KMS-11 (cell line): ENCODE measurements around the gene RNF150.

Experiments
- H2AFZ ChIP-seq: fragments of 200-600 bp; sonication (generic); 2 replicates; pipeline ENCODE4 v1.6.1; 2016; ENCODE audit warnings: antibody characterized with exemption, mixed run types, low read depth
- H3K27ac ChIP-seq: fragments of 200-600 bp; sonication (generic); 2 replicates; pipeline ENCODE4 v1.6.1; 2016; ENCODE audit warnings: mild to moderate bottlenecking, mixed run types
- H3K27me3 ChIP-seq: fragments of 200-600 bp; sonication (generic); 2 replicates; pipeline ENCODE4 v1.6.1; 2017; ENCODE audit warnings: mild to moderate bottlenecking, low read depth, mixed run types, moderate library complexity; ENCODE audit not compliant: insufficient read depth
- H3K36me3 ChIP-seq: fragments of 200-600 bp; sonication (generic); 2 replicates; pipeline ENCODE4 v1.6.1; 2017; ENCODE audit warnings: mild to moderate bottlenecking, mixed run types; ENCODE audit not compliant: insufficient read depth
- H3K4me1 ChIP-seq: fragments of 200-600 bp; sonication (generic); 2 replicates; pipeline ENCODE4 v1.6.1; 2016; ENCODE audit warnings: mild to moderate bottlenecking, low read depth, mixed run types; ENCODE audit not compliant: poor library complexity, severe bottlenecking
- H3K4me2 ChIP-seq: fragments of 200-600 bp; sonication (generic); 2 replicates; pipeline ENCODE4 v1.7.0; 2016; ENCODE audit warnings: mild to moderate bottlenecking, mixed run types
- H3K4me3 ChIP-seq: fragments of 200-600 bp; sonication (generic); IDR thresholded peaks from 2 replicates; pipeline ENCODE4 v1.6.1; 2017; ENCODE audit warnings: low read depth, low read length, mixed read lengths; ENCODE audit not compliant: insufficient read depth
- H3K79me2 ChIP-seq: fragments of 200-600 bp; sonication (generic); 2 replicates; pipeline ENCODE4 v1.6.1; 2016; ENCODE audit warnings: low read depth, mixed run types; ENCODE audit not compliant: insufficient read depth
- H3K9ac ChIP-seq: fragments of 200-600 bp; sonication (generic); 2 replicates; pipeline ENCODE4 v1.6.1; 2016; ENCODE audit warnings: mild to moderate bottlenecking, mixed run types
- H4K20me1 ChIP-seq: fragments of 200-600 bp; sonication (generic); 2 replicates; pipeline ENCODE4 v1.6.1; 2016; ENCODE audit warnings: mild to moderate bottlenecking, mixed run types; ENCODE audit not compliant: insufficient read depth
- CTCF ChIP-seq: fragments of 200-600 bp; sonication (generic); conservative IDR thresholded peaks from 2 replicates; pipeline ENCODE4 v1.6.1; 2017; ENCODE audit warnings: low read depth, mild to moderate bottlenecking, antibody characterized with exemption, low read length, moderate library complexity, mixed read lengths

RNF150 gene

GRCh38 chr4:140935254-140935653, 198.0 kb downstream of the RNF150 start:
- Histone ChIP-seq H3K4me3 (no peak overlapping the region), H3K27me3 (no peaks in the 10 kb centered on the region), H3K4me2 (no peak overlapping the region), H4K20me1 (no peaks in the 10 kb centered on the region), H3K27ac (no peak overlapping the region), H2AFZ (no peak overlapping the region), H3K9ac (no peak overlapping the region), H3K4me1 (no peaks in the 10 kb centered on the region), H3K79me2 (no peaks in the 10 kb centered on the region), H3K36me3 (no peaks in the 10 kb centered on the region)
- TF ChIP-seq CTCF: no peak

DNA sequence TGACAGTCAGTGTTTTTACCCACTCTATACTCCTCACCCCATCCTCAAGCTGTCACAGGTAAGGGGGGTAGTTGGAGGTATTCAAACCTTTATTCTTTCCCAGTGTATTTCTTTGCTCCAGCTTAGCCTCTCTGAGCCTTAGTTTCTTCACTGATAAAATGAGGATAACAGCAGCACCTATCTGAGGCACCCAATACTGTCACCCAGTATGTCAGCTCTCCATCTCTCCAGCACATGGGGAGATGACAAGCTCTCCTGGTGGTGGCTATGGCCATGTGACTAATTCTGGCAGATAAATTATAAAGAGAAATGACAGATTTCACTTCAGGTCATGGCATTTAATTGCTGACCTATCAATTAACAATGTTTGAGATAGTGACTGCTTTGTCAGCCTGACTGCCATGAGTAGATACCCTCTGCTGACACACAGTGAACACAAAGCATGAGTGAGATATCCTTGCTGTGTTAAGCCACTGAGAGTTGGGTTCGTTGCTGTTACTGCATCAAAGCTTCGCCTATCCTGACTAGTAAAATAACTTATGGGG, 200.7 kb downstream of the RNF150 start:
- no peak overlapping the region for H3K4me3 ChIP-seq
- no peaks in the 10 kb centered on the region for H3K36me3 ChIP-seq
- H2AFZ ChIP-seq: no peak overlapping the region
- H3K9ac ChIP-seq: no peak overlapping the region
- H3K27ac ChIP-seq: no peak overlapping the region
- no peaks in the 10 kb centered on the region for H3K27me3 ChIP-seq
- no peak for TF ChIP-seq CTCF
- H3K4me2 ChIP-seq: no peak overlapping the region
- H3K79me2 ChIP-seq: no peaks in the 10 kb centered on the region
- no peaks in the 10 kb centered on the region for H3K4me1 ChIP-seq
- H4K20me1 ChIP-seq: no peaks in the 10 kb centered on the region

DNA sequence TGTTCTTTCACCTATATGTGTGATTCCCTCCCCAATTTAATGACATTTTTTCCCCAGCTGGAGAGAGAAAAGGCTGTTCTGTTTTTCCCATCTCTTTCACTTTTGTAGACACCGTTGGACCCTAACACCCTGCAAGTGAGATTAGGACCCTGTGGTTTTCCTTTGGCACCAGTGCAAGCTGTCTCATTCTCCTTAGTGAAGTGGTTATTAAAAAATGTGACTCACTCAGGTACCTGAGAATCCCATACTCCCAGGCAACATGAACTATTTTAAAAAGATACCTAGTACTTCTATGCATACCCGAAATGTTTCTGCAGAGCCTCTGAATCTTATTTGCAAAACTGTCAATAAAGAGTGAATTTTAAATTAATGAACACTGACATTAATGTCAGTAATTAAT, 201.4 kb downstream of the RNF150 start:
- Histone ChIP-seq H3K36me3 (no peaks in the 10 kb centered on the region), H3K27me3 (no peaks in the 10 kb centered on the region), H3K27ac (no peak overlapping the region), H3K4me1 (no peaks in the 10 kb centered on the region), H3K4me3 (no peak overlapping the region), H3K9ac (no peak overlapping the region), H4K20me1 (no peaks in the 10 kb centered on the region), H3K4me2 (no peak overlapping the region), H2AFZ (no peak overlapping the region), H3K79me2 (no peaks in the 10 kb centered on the region)
- no peak for TF ChIP-seq CTCF

DNA sequence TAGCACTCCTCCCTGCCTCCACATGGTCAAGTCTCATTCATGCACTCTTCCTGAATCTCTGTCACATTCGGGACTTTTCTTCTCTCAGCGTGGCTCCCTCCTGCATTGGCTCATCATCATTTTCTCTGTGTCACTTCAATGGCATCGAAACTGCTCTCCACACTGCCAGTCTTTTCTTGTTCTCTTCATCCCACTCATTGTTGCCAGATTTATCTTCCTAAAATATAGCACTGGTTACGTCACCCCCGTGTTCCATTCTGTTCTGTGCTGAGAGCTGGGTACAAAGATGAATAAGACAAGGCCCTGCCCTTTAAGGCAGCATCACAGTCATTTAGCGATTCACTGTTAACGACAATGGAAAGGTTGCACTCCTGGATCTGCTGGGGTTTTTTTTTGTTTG, 202.7 kb downstream of the RNF150 start:
- no peaks in the 10 kb centered on the region for H3K27me3 ChIP-seq
- no peak overlapping the region for H3K9ac ChIP-seq
- no peaks in the 10 kb centered on the region for H4K20me1 ChIP-seq
- no peak overlapping the region for H3K27ac ChIP-seq
- TF ChIP-seq CTCF: no peak
- no peaks in the 10 kb centered on the region for H3K36me3 ChIP-seq
- H3K4me3 ChIP-seq: no peak overlapping the region
- no peaks in the 10 kb centered on the region for H3K79me2 ChIP-seq
- no peaks in the 10 kb centered on the region for H3K4me1 ChIP-seq
- no peak overlapping the region for H2AFZ ChIP-seq
- no peak overlapping the region for H3K4me2 ChIP-seq
